GM21786 (cell line): Measurements from ENCODE around the gene DPYSL4.

ENCODE experiments used
- ATAC-seq: cut with Tn5 transposase; IDR thresholded peaks from one replicate; pipeline ENCODE4 v1.9.1; 2021; ENCODE audit not compliant: unreplicated experiment

DPYSL4 gene

GRCh38 chr10:132225073-132225848 lies 38.5 kb downstream of the DPYSL4 start:
- ATAC-seq: no peak

- ATAC-seq: no peak
Measured at GRCh38 chr10:132225849-132226205, 39.1 kb downstream of the DPYSL4 start.

GRCh38 chr10:132226586-132227405 lies 40.0 kb downstream of the DPYSL4 start:
- ATAC-seq: no peak

- ATAC-seq: no peak
Measured at GRCh38 chr10:132227851-132228390, 41.2 kb downstream of the DPYSL4 start.

GRCh38 chr10:132228616-132229015 lies 41.9 kb downstream of the DPYSL4 start:
- no peak for ATAC-seq

GRCh38 chr10:132229096-132229495 lies 42.3 kb downstream of the DPYSL4 start:
- no peak for ATAC-seq

GRCh38 chr10:132229834-132230556 lies 43.2 kb downstream of the DPYSL4 start:
- ATAC-seq: no peak

GRCh38 chr10:132230557-132231210 lies 43.9 kb downstream of the DPYSL4 start:
- ATAC-seq: no peak

GRCh38 chr10:132231656-132232022 lies 44.9 kb downstream of the DPYSL4 start:
- no peak for ATAC-seq

- no peak for ATAC-seq
Measured at GRCh38 chr10:132232023-132232951, 45.5 kb downstream of the DPYSL4 start.

- no peak for ATAC-seq
Measured at GRCh38 chr10:132232981-132233380, 46.2 kb downstream of the DPYSL4 start.

GRCh38 chr10:132233501-132234085 lies 46.8 kb downstream of the DPYSL4 start:
- ATAC-seq: no peak

- ATAC-seq: no peak
Measured at GRCh38 chr10:132234860-132235259, 48.1 kb downstream of the DPYSL4 start.

GRCh38 chr10:132236161-132236560 lies 49.4 kb downstream of the DPYSL4 start:
- ATAC-seq: no peak

- ATAC-seq: no peak
Measured at GRCh38 chr10:132236881-132237280, 50.1 kb downstream of the DPYSL4 start.

- ATAC-seq: no peak
Measured at GRCh38 chr10:132237396-132237795, 50.6 kb downstream of the DPYSL4 start.

GRCh38 chr10:132237871-132238270 lies 51.1 kb downstream of the DPYSL4 start:
- no peak for ATAC-seq

GRCh38 chr10:132238371-132239125 lies 51.8 kb downstream of the DPYSL4 start:
- no peak for ATAC-seq
